ENCODE data around the gene POU3F1.
A peak's percentile ranks its signal among the peaks of the same experiment; 100 is the strongest.

POU3F1 gene

DNA sequence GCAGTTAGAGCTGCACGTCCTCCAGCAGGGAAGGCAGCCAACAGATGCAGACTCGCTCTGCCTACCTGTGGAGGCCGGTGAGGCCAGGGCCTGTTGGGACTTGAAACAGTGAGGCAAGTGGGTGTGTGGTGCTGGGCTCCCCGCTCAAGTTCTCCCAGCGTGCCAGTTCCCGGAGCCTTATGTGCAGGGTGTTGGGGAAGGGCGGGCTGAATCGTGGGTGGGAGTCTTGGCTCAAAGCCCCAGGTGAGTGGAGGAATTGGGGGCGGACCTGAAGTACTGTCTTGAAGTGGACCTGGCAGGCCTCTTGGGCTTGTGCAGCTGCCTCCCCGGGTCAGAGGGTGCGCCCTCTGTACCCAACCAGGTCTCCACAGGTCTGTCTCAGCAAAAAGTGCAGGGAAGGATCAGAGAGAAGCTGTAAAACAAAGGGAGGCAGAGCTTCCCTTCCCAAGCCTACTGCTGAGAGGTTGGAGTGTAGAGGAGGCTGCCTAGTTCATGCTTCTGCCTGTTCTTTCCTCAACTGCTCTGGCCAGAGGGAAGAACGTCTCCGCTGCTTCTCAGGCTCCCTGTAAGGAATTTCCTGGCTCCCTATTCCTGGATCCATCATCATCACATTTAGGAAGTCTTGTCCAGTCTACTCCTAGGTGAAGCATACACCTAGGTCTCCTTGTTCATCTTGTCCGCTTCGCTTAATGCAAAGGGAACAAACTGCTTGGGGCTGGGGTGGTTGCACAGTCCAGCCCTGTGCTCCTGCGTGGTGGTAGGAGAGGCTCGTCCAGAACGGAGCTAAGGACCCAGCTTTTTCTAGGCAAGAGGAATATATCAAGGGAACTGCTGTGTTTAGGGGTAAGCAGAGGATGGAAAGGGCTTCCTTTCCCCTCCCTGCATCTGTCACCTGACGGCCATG, 19.1 kb downstream of the POU3F1 start:
- DNase-seq = no peak

DNA sequence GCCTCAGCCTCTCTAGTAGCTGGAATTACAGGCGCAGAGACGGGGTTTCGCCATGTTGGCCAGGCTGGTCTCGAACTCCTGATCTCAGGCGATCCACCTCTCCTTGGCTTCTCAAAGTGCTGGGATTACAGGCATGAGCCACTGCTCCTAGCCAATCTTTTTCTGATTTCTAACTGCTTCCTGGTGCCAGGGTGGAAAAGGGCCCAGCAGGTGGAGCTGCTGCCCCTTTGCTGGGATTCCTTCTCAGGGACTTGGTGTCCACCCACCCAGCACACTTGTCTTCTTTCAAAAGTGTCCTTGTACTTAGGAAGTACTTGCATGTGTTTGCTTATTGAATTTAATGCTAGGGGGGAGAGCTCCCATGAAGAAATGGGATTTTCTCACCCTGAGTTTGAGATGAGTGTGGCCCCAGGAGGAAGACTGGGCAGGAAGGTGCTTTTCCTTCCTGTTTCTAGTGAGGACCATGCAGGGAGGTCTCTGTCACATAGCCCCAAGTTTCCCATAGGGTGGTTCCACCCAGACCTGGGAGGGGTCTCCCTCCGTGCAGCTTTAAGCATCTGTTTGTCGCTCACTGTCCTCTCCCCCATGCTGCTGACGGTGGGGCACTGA, 19.9 kb downstream of the POU3F1 start:
- DNase-seq = no peak

GRCh38 chr1:38025664-38026063, 20.9 kb downstream of the POU3F1 start:
- DNase-seq = no peak

DNA sequence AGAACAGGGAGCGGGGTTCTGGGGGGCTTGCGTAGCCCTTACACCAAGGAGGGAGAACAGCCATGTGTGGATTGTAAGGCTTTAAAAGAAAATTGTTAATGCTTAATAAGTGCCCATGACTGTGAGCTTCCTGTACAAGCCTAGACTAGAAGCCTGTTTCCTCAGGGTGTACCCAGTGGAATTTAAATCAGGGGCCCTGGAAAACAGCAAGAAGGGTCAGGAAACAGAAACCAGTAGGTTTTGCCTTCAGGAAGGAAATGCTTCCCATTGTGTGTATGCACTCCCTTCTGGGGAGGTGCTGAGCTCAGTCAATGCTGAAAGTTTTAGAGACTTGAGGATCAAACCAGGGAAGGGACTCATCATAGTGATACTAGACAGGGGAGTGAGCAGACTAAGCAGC, 21.4 kb downstream of the POU3F1 start:
- no peak for DNase-seq

DNA sequence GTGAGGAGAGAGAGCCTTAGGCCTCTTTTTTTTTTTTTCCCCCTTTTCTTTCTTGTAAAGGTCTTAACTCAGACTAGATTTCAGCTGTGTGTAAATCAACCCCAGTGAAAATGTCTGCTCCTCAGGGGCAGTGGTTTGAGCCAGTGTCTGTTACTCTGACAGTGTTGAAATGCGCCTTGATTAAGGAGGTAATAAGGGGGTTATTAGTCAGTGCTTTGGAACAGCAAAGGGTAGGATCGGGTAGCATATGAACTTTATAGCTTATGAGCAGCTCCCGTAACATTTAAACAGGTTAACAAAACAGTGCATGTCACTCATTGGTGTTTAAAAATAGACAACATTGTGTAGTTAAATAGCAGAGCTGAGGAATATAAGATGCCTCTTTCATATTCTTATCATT, 23.8 kb downstream of the POU3F1 start:
- DNase-seq = no peak

DNA sequence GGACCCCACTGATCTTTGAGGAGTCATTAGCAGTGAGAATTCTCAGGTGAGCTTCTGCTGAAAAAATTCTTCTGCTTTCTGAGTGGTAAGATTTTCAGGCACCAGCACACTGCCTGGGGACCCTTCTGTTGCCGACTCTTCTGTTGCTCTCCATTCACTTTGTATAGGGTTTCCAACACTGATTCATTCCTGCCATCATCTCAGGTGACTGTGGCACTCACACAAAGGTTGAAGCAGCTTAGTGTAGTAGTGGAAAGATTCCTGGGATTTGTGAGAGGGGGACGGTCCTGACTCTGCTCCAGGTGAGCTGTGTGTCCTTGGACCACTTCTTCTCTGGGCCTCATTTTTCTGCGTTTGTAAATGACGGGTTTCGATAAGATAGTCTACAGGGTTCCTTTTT, 24.6 kb downstream of the POU3F1 start:
- DNase-seq = no peak

DNA sequence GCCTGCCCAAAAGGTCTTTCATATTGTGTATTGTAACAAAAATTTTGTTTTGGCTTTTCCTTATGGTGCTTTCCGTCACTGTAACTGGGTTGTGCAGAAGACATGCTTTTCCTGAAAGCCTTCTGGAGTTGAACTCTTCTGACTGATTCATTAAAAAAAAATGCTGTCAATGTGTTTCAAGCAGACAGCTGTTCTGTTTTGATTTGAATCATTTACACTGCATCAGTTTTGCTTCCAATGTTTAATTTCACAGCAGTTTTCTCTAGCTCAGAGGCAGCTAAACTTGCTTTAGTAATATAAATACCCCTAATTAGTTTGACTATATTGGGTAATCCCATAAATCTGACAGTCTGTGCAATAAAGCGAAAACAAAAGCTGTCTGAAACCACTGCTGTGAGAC, 26.2 kb downstream of the POU3F1 start:
- no peak for DNase-seq

DNA sequence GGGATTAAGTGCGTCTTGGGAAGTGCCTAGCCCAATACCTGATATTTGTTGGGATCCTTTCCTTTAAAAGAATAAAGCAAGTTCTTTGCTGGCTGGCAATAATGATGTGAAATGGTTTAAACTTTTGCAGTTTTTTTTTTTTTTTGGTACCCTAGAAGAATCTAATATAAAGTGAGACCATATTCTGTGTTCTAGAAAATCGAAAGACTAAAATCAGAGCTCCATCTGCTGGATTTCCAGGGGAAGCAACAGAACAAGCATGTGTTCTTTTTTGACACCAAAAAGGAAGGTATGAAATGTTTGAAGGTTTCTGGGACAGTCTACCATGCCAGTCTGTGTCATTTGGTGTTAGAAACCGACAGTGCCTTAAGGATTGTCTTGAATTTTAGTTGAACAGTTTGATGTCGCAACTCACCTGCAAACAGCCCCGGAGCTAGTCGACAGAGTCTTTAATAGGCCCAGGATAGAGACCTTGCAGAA, 27.7 kb downstream of the POU3F1 start:
- no peak for DNase-seq

- no peak for DNase-seq
Measured at GRCh38 chr1:38015978-38016725, 30.4 kb downstream of the POU3F1 start.

- no peak for DNase-seq
Measured at GRCh38 chr1:38014724-38015424, 31.7 kb downstream of the POU3F1 start.

DNA sequence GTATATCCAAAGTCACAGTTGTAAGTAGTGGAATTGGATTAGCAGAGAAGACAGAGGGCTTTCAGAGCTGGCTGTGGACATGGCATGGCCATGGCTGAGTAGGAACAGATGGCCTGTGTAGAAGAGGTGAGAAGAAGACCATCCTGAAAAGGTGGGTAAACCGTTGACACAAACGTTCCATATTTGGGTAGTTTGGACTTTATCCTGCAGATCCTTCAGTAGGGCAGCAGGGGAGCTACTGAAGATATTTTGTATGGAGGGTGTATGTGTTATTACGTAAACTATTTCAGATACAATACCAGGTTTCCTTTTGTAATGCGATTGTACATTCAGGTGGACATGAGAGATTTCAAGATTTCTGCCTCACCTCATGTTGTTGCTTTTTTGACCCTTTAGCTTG, 32.4 kb downstream of the POU3F1 start:
- DNase-seq = no peak

DNA sequence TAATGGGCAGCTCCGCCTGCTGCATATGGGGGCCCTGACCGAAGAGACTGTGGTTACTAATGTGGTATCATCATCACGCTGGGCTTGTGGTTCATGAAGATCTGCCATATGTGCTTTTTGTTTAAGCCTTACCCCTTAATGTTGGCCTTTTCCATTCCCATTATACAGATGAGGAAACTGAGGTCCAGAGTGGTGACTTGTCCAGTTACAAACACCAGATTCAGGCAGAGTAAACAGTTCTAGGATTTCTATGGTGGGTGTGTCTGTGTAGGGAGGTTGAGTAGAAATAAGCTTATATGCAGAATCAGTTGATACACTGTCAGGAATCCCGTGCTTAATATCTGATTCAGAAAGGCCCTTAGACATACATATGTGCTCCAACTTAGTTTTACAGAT, 33.4 kb downstream of the POU3F1 start:
- DNase-seq = no peak

DNA sequence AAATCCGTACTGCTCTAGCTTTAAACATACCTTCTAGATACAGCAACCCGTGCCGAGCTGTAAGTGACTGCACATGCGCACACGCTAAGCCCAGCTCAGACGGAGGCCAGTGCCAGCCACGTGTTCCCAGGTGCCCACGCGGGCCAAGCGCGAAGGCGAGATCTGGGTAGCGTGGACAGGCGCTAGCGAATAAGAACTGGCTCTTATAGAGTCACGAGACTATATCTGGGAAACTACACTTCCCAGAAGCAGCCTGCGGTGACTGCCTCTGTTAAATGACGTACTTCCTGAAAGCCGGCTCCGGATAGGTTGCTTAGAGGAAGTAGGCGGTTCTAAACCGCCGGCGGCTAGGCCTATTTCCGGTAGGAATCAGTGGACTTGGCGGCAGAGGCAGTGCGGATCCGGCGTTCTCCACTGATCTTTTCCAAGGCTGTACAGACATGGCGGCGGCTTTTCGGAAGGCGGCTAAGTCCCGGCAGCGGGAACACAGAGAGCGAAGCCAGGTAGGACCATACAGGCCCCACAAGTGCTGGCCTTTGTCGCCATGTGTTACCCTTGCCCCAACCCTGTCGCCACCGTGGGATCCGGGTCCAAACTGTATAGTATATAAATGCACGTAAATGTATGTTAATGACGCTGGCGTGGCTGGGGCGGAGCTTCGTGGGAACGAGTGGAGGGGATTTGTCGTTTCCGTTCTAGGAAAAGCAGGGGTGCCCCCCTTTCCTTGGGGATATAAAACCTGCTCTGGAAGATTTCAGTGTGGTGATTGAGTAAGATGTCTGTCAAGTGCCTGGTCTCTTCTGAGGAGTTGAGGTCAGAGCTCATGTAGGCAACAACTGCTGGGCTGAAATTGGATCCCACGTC, 34.0 kb downstream of the POU3F1 start, which contains the start of gene UTP11:
Gene UTP11, plus strand, starts transcription at position 372 of the 864 bp plus-strand sequence. Its CDS starts 69 bp downstream, at position 441.
- DNase-seq = peak; percentile 94

- DNase-seq = no peak
Measured at GRCh38 chr1:38009841-38010180, 36.8 kb downstream of the POU3F1 start.

DNA sequence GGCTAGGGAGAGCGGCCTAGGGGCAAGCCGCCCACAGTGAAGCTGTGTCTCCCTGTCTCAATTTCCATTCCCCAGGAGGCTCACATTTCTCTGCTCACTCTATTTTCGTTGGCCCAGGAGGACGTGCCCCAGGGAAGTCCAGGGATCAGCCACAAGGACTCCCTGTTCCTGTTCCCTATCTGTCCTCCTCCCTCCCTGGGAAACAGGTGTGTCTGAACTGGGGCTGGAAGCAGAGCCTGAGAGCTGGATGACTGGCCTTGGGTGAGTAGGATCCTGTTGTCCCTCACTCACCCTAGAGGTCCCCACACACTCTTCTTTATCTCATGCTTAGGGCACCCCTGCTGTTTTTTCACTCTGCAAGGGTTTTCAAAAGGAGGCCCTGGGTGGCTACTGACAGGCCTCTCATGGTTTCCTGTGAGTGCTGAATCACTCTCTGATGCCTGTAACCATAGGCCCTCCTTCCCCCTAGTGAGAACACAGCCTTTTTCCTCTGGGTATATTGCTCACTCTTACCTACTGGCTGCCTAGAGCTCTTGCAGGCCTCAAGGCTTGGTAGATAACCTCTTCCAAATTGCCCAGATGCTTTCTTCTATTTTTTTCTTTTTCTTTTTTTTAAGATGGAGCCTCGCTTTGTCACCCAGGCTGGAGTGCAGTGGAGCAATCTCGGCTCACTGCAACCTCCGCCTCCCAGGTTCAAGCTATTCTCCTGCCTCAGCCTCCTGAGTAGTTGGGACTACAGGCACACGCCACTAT, 37.3 kb downstream of the POU3F1 start:
- peak; percentile 51 for DNase-seq

DNA sequence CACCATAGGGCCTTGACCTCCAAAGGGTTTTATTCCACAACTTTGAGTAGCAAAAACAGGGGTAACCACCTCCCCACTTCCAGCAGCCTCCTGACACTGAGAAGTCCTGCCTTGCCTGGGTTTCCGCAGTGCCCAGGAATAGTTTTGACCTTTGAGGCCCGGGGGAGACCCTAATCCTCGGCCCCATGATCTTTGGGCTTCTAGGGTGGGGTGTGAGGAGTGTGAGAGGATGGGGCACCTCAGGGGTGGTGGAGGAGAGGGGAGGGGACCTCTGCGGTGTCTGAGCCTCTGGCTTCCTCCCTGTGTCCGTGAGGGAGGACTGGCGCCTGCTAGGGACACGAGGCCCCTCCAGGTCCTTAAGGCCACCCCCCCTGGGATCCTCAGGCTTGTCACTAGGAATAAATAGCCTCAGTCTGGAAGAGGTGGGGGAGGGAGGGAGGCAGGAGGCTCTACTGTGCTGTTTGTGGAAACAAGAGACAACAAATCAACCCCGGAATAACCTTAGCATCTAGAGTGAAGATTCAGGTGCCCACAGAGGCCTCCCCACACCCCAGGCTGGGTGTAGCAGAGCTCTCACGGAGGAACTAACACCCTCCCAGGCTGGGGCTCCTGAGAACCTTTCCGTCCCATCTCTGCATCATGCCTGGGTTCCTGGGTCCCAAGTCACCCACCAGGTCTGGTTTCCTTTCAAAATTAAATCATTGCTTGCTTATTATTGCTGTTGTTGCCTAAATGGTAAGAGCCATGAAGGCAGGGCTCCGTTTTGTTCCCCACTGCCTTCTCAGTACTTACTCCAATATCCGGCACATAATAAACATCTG, 40.4 kb downstream of the POU3F1 start:
- DNase-seq = no peak

GRCh38 chr1:38005195-38006007, 41.2 kb downstream of the POU3F1 start, which contains the start of gene FHL3:
Gene FHL3, minus strand, starts transcription at chr1:38005514. Its CDS starts 6,102 bp downstream, at chr1:37999412.
- peak; percentile 44 for DNase-seq

DNA sequence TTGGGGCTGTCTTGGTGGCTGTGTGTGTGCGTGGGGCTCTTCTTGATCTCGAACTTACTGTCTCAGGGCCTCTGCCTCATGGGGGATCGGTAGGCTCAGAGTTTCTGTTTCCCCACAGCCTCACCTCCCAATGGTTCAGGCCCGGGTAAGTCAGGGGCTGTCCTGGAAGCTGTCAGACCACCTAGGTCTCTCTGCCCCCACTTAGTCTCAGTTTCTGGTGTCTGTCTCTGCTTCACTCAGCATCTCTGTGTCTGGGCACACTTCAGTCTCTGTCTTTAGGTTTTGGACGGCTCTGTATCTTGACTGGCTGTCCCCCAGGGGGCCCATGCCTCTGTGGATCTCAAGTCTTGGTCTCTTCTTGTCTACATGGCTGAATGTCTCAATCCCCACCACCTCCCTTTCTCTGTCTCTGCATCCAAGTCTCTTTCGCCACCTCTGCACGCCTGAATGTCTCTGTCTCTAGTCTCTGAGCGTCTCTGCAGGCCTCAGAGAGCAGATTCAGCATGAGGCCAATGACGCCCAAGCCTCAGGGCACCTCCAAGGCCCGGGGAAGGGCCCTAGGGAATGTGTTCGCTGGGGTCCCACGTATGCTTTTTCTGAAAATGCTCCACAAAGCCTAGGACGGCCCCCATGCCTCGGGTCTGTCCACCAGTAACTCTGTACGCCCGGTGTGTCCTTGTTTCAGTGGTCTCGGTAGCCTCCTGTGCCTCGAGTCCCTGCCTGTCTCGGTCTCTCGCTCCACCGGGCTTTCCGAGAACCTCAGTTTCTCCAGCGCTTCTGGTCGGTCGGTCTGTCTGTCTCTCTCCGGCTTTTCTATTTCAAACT, 42.1 kb downstream of the POU3F1 start:
- no peak for DNase-seq

All from CD4-positive, alpha-beta T cell treated with Interferon gamma for 1 hour (primary cell).